Karpas-422 (cell line): ENCODE results near the gene RNF144A. TPM values are rescaled to one million over a fixed set of nuclear protein-coding genes. Genes with fewer than 3 reads are reported as not detected.

Experiments
- DNase-seq: peaks from one replicate; pipeline ENCODE4 v3.0.0-alpha.2; 2015
- H2AFZ ChIP-seq: fragments of 200-600 bp; sonication (generic); 2 replicates; pipeline ENCODE4 v1.6.1; 2014; ENCODE audit warnings: antibody characterized with exemption, low read length, mixed read lengths
- H3K27ac ChIP-seq: fragments of 200-600 bp; sonication (generic); 2 replicates; pipeline ENCODE4 v1.5.1; 2014; ENCODE audit warnings: mild to moderate bottlenecking, low read length, moderate library complexity
- H3K27me3 ChIP-seq: fragments of 200-600 bp; sonication (generic); 2 replicates; pipeline ENCODE4 v1.6.1; 2014; ENCODE audit warnings: low read length, mixed read lengths
- H3K36me3 ChIP-seq: fragments of 200-600 bp; sonication (generic); 2 replicates; pipeline ENCODE4 v1.6.1; 2014; ENCODE audit warnings: low read length, mixed read lengths; ENCODE audit not compliant: insufficient read depth
- H3K4me1 ChIP-seq: fragments of 200-600 bp; sonication (generic); 2 replicates; pipeline ENCODE4 v1.6.1; 2014; ENCODE audit warnings: mild to moderate bottlenecking, low read length, mixed read lengths
- H3K4me2 ChIP-seq: fragments of 200-600 bp; sonication (generic); 2 replicates; pipeline ENCODE4 v1.6.1; 2014; ENCODE audit warnings: low read length, low read depth, mild to moderate bottlenecking; ENCODE audit not compliant: poor library complexity, severe bottlenecking
- H3K4me3 ChIP-seq: fragments of 200-600 bp; sonication (generic); 2 replicates; pipeline ENCODE4 v1.5.1; 2014; ENCODE audit warnings: mild to moderate bottlenecking, antibody characterized with exemption, low read length, mixed read lengths
- H3K79me2 ChIP-seq: fragments of 200-600 bp; sonication (generic); 2 replicates; pipeline ENCODE4 v1.6.1; 2014; ENCODE audit warnings: mild to moderate bottlenecking, low read length, mixed read lengths
- H3K9ac ChIP-seq: fragments of 200-600 bp; sonication (generic); 2 replicates; pipeline ENCODE4 v1.6.0; 2014; ENCODE audit warnings: low read length
- H3K9me2 ChIP-seq: fragments of 200-600 bp; sonication (generic), shearing (Covaris generic); replicated peaks from 2 replicates; pipeline ENCODE4 v1.6.0; 2014; ENCODE audit warnings: mild to moderate bottlenecking, low read length, moderate library complexity; ENCODE audit not compliant: insufficient read depth
- H3K9me3 ChIP-seq: fragments of 300-700, 200-600 bp; sonication (generic); 2 replicates; pipeline ENCODE4 v1.6.1; 2014; ENCODE audit warnings: low read length, mixed read lengths
- H4K20me1 ChIP-seq: fragments of 200-600 bp; sonication (generic); 2 replicates; pipeline ENCODE4 v1.6.1; 2014; ENCODE audit warnings: mild to moderate bottlenecking, antibody characterized with exemption, low read length, low read depth; ENCODE audit not compliant: insufficient read depth
- total RNA-seq: library from RNA; depleted of rRNA; stranded (reverse); fragments of >200 nt; shearing (Covaris generic); gene quantifications from 2 replicates; pipeline ENCODE4 v1.2.3, GENCODE V29; 2014; ENCODE audit warnings: low replicate concordance

RNF144A gene
- total RNA-seq, 1 experiment from 2014 or later = 0.07 TPM

GRCh38 chr2:6942848-6943247, 25.6 kb downstream of the RNF144A start:
- no peaks in the 10 kb centered on the region for H3K27me3 ChIP-seq
- H4K20me1 ChIP-seq = no peaks in the 10 kb centered on the region
- no peak overlapping the region for H3K4me3 ChIP-seq
- H3K4me1 ChIP-seq = no peaks in the 10 kb centered on the region
- no peaks in the 10 kb centered on the region for H3K79me2 ChIP-seq
- H3K36me3 ChIP-seq = no peaks in the 10 kb centered on the region
- no peaks in the 10 kb centered on the region for H3K9me2 ChIP-seq
- H2AFZ ChIP-seq = no peak overlapping the region
- no peak overlapping the region for H3K4me2 ChIP-seq
- H3K9ac ChIP-seq = no peak overlapping the region
- H3K27ac ChIP-seq = no peak overlapping the region
- no peaks in the 10 kb centered on the region for H3K9me3 ChIP-seq
- no peak for DNase-seq

DNA sequence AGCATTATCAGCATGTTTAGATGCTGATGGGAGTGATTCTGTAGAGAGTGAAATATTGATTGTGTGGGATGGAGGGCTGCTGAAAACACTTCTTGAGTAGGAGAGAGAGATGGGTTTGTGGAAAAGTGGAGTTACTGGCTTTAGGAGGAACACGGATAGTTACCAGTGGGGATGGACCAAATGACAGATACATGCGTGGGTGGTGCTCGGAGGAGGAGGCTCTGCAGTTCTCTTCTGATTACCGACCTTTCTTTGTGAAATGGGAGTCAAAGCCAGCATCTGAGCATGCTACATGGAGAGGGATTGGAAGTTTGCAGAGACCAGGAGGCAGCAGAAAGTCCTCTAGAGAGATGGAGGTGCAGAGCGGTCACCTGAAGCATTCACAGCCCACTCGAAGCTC, 26.3 kb downstream of the RNF144A start:
- no peak overlapping the region for H3K4me2 ChIP-seq
- no peaks in the 10 kb centered on the region for H3K9me2 ChIP-seq
- no peak overlapping the region for H3K9ac ChIP-seq
- H4K20me1 ChIP-seq = no peaks in the 10 kb centered on the region
- H3K4me3 ChIP-seq = no peak overlapping the region
- no peaks in the 10 kb centered on the region for H3K9me3 ChIP-seq
- no peak overlapping the region for H2AFZ ChIP-seq
- no peak for DNase-seq
- H3K4me1 ChIP-seq = no peaks in the 10 kb centered on the region
- no peak overlapping the region for H3K27ac ChIP-seq
- H3K36me3 ChIP-seq = no peaks in the 10 kb centered on the region
- H3K79me2 ChIP-seq = no peaks in the 10 kb centered on the region
- H3K27me3 ChIP-seq = no peaks in the 10 kb centered on the region

DNA sequence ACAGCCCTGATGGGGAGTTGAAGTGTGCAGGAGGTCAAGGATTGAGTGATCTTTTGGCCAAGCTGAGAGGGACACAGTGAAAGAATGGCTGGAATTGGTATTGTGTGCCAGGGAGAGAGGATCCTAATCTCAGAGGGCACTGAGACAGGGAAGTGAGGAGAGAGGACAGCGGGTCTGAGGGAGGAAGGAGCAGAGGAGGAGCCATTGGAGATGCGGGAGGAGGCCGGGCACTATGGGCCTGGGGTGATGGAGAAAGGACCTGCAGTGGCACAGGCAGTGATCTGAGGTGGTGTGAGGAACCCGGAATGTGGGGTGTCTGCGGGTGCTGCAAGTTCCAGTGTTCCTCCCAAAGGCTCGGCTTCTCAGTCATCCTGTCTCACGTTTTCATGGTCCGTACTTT, 26.8 kb downstream of the RNF144A start:
- H3K79me2 ChIP-seq = no peaks in the 10 kb centered on the region
- H3K9ac ChIP-seq = no peak overlapping the region
- H3K27ac ChIP-seq = no peak overlapping the region
- H3K36me3 ChIP-seq = no peaks in the 10 kb centered on the region
- H3K4me2 ChIP-seq = no peak overlapping the region
- H2AFZ ChIP-seq = no peak overlapping the region
- H3K27me3 ChIP-seq = no peaks in the 10 kb centered on the region
- H3K9me2 ChIP-seq = no peaks in the 10 kb centered on the region
- no peak overlapping the region for H3K4me3 ChIP-seq
- no peaks in the 10 kb centered on the region for H3K4me1 ChIP-seq
- no peak for DNase-seq
- no peaks in the 10 kb centered on the region for H4K20me1 ChIP-seq
- H3K9me3 ChIP-seq = no peaks in the 10 kb centered on the region

DNA sequence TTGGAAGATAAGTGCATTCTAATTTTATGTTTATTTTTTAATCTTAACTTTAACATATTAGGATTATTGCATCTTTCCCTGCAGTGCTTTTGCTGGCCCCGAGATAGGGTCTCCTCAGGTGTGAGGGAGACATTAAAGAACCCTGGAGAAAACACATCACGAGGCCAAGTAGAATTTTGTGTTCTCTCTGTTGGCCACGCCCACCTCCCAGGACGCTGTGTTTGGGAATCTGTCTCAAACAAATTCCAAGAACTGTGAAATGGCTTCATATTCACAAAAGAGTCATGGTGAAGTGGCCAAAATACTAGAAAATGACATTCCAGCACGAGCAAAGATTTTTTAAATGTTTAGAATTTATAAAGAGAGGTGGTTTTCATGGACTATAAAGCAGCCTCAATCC, 27.3 kb downstream of the RNF144A start:
- H3K9me3 ChIP-seq = no peaks in the 10 kb centered on the region
- H3K27ac ChIP-seq = no peak overlapping the region
- no peaks in the 10 kb centered on the region for H3K79me2 ChIP-seq
- H3K9ac ChIP-seq = no peak overlapping the region
- no peaks in the 10 kb centered on the region for H3K27me3 ChIP-seq
- H3K36me3 ChIP-seq = no peaks in the 10 kb centered on the region
- DNase-seq = no peak
- no peak overlapping the region for H3K4me3 ChIP-seq
- no peaks in the 10 kb centered on the region for H4K20me1 ChIP-seq
- H3K4me1 ChIP-seq = no peaks in the 10 kb centered on the region
- H3K4me2 ChIP-seq = no peak overlapping the region
- H2AFZ ChIP-seq = no peak overlapping the region
- H3K9me2 ChIP-seq = no peaks in the 10 kb centered on the region

GRCh38 chr2:6945087-6945813, 28.0 kb downstream of the RNF144A start:
- Histone ChIP-seq H2AFZ (no peak overlapping the region), H3K4me2 (no peak overlapping the region), H3K27me3 (no peaks in the 10 kb centered on the region), H3K27ac (no peak overlapping the region), H3K4me1 (no peaks in the 10 kb centered on the region), H3K9me3 (no peaks in the 10 kb centered on the region), H3K79me2 (no peaks in the 10 kb centered on the region), H4K20me1 (no peaks in the 10 kb centered on the region), H3K9me2 (no peaks in the 10 kb centered on the region), H3K36me3 (no peaks in the 10 kb centered on the region), H3K4me3 (no peak overlapping the region), H3K9ac (no peak overlapping the region)
- no peak for DNase-seq

DNA sequence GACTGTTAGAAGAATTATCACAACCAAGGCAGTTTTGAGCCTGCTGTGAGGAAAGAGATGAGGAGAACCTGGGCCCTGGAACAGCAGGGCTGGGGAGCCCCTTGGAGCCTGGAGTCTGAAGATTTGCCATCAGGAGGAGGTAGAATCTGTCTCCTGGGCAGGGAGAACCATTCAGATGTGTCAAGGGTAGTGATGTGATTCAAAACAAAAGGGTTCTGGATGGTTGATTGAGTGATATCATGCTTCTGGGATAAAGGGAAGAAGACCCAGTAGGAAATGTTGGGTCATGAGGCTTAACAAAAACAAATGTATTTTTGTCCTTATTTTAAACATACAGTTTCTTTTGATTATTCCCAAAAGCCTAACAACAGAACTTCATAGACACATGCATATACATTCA, 28.6 kb downstream of the RNF144A start:
- no peaks in the 10 kb centered on the region for H3K9me2 ChIP-seq
- no peaks in the 10 kb centered on the region for H4K20me1 ChIP-seq
- no peak overlapping the region for H3K9ac ChIP-seq
- no peaks in the 10 kb centered on the region for H3K9me3 ChIP-seq
- no peaks in the 10 kb centered on the region for H3K4me1 ChIP-seq
- no peak for DNase-seq
- no peaks in the 10 kb centered on the region for H3K27me3 ChIP-seq
- no peak overlapping the region for H3K4me3 ChIP-seq
- no peak overlapping the region for H2AFZ ChIP-seq
- no peaks in the 10 kb centered on the region for H3K79me2 ChIP-seq
- no peak overlapping the region for H3K4me2 ChIP-seq
- no peak overlapping the region for H3K27ac ChIP-seq
- no peaks in the 10 kb centered on the region for H3K36me3 ChIP-seq

DNA sequence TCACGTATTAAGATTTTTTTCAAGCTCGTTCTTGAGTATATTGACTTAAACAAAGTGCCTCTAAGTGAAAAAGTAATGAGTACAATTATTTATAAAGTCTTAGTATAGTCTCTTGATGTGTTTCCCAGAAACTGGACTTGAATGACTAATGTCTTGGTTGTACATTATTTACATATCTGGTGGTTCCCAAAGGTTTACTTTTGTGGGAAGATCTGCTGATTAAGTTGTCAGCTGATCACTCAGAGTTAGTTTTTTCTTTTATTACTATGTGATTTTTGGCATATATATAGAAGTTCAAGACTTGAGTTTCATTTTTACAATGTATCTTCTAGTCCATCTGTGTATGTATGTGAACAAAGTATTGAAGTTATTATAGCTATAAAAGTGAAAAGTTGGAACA, 29.5 kb downstream of the RNF144A start:
- DNase-seq = no peak
- Histone ChIP-seq H3K27me3 (no peaks in the 10 kb centered on the region), H3K36me3 (no peaks in the 10 kb centered on the region), H4K20me1 (no peaks in the 10 kb centered on the region), H3K4me2 (no peak overlapping the region), H3K4me3 (no peak overlapping the region), H3K9me2 (no peaks in the 10 kb centered on the region), H2AFZ (no peak overlapping the region), H3K4me1 (no peaks in the 10 kb centered on the region), H3K9me3 (no peaks in the 10 kb centered on the region), H3K9ac (no peak overlapping the region), H3K79me2 (no peaks in the 10 kb centered on the region), H3K27ac (no peak overlapping the region)

DNA sequence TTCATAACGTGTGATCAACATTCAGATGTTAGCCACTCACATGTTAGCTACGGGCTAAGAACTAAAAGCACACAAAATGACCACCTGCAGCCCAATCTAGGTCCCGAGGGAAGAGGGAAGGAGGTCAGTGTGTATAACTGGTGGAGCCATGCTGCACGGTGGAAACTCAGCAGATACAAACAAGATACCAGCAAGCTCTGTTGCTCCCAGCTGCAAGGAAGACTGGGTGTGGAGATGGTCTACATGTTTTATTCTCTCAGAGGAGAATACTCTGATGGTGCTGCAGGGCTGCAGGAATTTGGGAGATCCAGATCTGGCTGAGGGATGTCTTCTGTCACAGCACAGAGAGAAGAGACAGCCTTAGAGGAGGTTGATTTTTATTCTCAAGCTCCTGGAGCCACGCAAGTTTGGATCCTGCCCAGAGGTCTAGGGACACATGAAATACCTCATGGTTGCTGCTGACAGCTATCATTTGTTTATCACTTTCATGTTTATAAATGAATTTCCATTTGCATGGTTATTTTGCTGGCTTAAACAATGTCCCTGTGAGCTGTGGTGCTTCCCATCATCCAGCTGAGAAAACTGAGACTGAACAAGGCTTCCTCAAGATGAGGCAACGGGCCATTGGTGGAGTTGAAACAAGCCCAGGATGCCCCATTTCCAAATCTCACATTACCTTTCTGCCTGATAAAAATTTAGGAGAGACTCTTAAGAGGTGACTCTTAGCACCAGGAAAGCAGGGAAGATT, 30.9 kb downstream of the RNF144A start:
- no peaks in the 10 kb centered on the region for H3K27me3 ChIP-seq
- no peaks in the 10 kb centered on the region for H3K9me2 ChIP-seq
- H3K4me3 ChIP-seq = no peak overlapping the region

More for the DNA sequence above, 30.9 kb downstream of the RNF144A start:
- H3K9me3 ChIP-seq = no peaks in the 10 kb centered on the region
- H3K4me2 ChIP-seq = no peak overlapping the region
- H3K4me1 ChIP-seq = no peaks in the 10 kb centered on the region
- H3K79me2 ChIP-seq = no peaks in the 10 kb centered on the region
- H2AFZ ChIP-seq = no peak overlapping the region
- no peaks in the 10 kb centered on the region for H4K20me1 ChIP-seq
- H3K9ac ChIP-seq = no peak overlapping the region
- H3K27ac ChIP-seq = no peak overlapping the region
- no peak for DNase-seq
- no peaks in the 10 kb centered on the region for H3K36me3 ChIP-seq
